CD14-positive monocyte (primary cell): ENCODE data around the gene PREX1. TPM values are rescaled to one million over a fixed set of nuclear protein-coding genes. Genes with fewer than 3 reads are reported as not detected.
A peak's percentile ranks its signal among the peaks of the same experiment; 100 is the strongest.

ENCODE experiments used
- DNase-seq, 3 donors: peaks; one replicate each; pipeline ENCODE4 v3.0.0-alpha.2; 2011 to 2022
- H2AFZ ChIP-seq: 2 replicates; pipeline ENCODE4 v1.6.0; 2012; ENCODE audit warnings: mild to moderate bottlenecking, low read depth, low read length, inconsistent platforms; ENCODE audit not compliant: insufficient read depth, poor library complexity, severe bottlenecking
- H3K27ac ChIP-seq, 2 donors: 1 replicate in 1 of 2; 2 replicates in 1 of 2; pipeline ENCODE4 v1.5.1; 2012 to 2013; ENCODE audit warnings: low read length in 2 of 2, control low read depth in 1 of 2, inconsistent platforms in 1 of 2, low read depth in 1 of 2, mild to moderate bottlenecking in 1 of 2
- H3K27me3 ChIP-seq, 2 donors: one replicate each; pipeline versions ENCODE4 v1.6.0 to v1.6.1; 2011 to 2013; ENCODE audit warnings: low read length in 2 of 2; ENCODE audit not compliant: control insufficient read depth in 2 of 2, insufficient read depth in 2 of 2
- H3K36me3 ChIP-seq, 2 donors: replicated peaks in 1 of 2; 1 replicate in 1 of 2; 2 replicates in 1 of 2; pipeline versions ENCODE4 v1.5.1 to v1.6.1; 2012 to 2013; ENCODE audit warnings: low read length in 2 of 2, control low read depth in 1 of 2, inconsistent platforms in 1 of 2, mild to moderate bottlenecking in 1 of 2; ENCODE audit not compliant: insufficient read depth in 2 of 2, control insufficient read depth in 1 of 2
- H3K4me1 ChIP-seq, 2 donors: 1 replicate in 1 of 2; 2 replicates in 1 of 2; pipeline versions ENCODE4 v1.5.1 to v1.6.1; 2012 to 2013; ENCODE audit warnings: low read length in 2 of 2, control low read depth in 1 of 2, inconsistent platforms in 1 of 2, mild to moderate bottlenecking in 1 of 2, moderate library complexity in 1 of 2; ENCODE audit not compliant: insufficient read depth in 2 of 2, control insufficient read depth in 1 of 2
- H3K4me2 ChIP-seq: replicated peaks from 2 replicates; pipeline ENCODE3; 2012; ENCODE audit warnings: low read length, moderate library complexity, mild to moderate bottlenecking; ENCODE audit not compliant: poor library complexity, severe bottlenecking; ENCODE audit errors: extremely low read depth
- H3K4me3 ChIP-seq, 3 experiments: fragments of 200-600 bp in 1 of 3; sonication (generic) in 1 of 3; replicated peaks in 1 of 3; 1 replicate in 2 of 3; 2 replicates in 1 of 3; pipeline ENCODE4 v1.5.1; 2011 to 2013; ENCODE audit warnings: low read length in 3 of 3, mild to moderate bottlenecking in 3 of 3, control low read depth in 2 of 3, low read depth in 2 of 3, inconsistent platforms in 1 of 3, moderate library complexity in 1 of 3
- H3K79me2 ChIP-seq: 2 replicates; pipeline ENCODE4 v1.6.0; 2012; ENCODE audit warnings: mild to moderate bottlenecking, control low read depth, inconsistent platforms, low read length, moderate library complexity; ENCODE audit not compliant: insufficient read depth
- H3K9ac ChIP-seq: 2 replicates; pipeline ENCODE4 v1.6.0; 2017; ENCODE audit warnings: low read length, mild to moderate bottlenecking; ENCODE audit not compliant: insufficient read depth, poor library complexity, severe bottlenecking
- H3K9me3 ChIP-seq, 2 donors: replicated peaks in 1 of 2; 1 replicate in 1 of 2; 2 replicates in 1 of 2; pipeline versions ENCODE4 v1.5.1 to v1.6.1; 2012 to 2013; ENCODE audit warnings: low read length in 2 of 2, control low read depth in 1 of 2; ENCODE audit not compliant: control insufficient read depth in 1 of 2, insufficient read depth in 1 of 2
- H4K20me1 ChIP-seq: 2 replicates; pipeline ENCODE4 v1.6.0; 2012; ENCODE audit warnings: mild to moderate bottlenecking, low read length, control low read depth, moderate library complexity; ENCODE audit not compliant: insufficient read depth
- H3K27ac Mint-ChIP-seq, 7 donors: one replicate each; pipeline ENCODE4 v1.8.0; 2020; ENCODE audit warnings: mild to moderate bottlenecking in 7 of 7, mixed read lengths in 7 of 7, moderate library complexity in 6 of 7, inconsistent platforms in 2 of 7
- H3K27me3 Mint-ChIP-seq, 3 donors: one replicate each; pipeline ENCODE4 v1.8.0; 2021 to 2022; ENCODE audit warnings: low read depth in 3 of 3, mild to moderate bottlenecking in 3 of 3, mixed read lengths in 3 of 3, moderate library complexity in 3 of 3, inconsistent platforms in 1 of 3
- H3K36me3 Mint-ChIP-seq, 2 donors: one replicate each; pipeline ENCODE4 v1.8.0; 2020; ENCODE audit warnings: mixed read lengths in 2 of 2, inconsistent platforms in 1 of 2, mild to moderate bottlenecking in 1 of 2
- H3K4me1 Mint-ChIP-seq: one replicate; pipeline ENCODE4 v1.8.0; 2020; ENCODE audit warnings: mild to moderate bottlenecking, mixed read lengths
- H3K4me3 Mint-ChIP-seq, 2 donors: one replicate each; pipeline ENCODE4 v1.8.0; 2020; ENCODE audit warnings: mild to moderate bottlenecking in 2 of 2, mixed read lengths in 2 of 2, moderate library complexity in 1 of 2
- H3K9me3 Mint-ChIP-seq, 7 donors: one replicate each; pipeline ENCODE4 v1.8.0; 2020 to 2022; ENCODE audit warnings: mixed read lengths in 7 of 7, mild to moderate bottlenecking in 6 of 7, moderate library complexity in 6 of 7, inconsistent platforms in 2 of 7
- WGBS: methylation state at CpG from one replicate; pipeline ENCODE4 v1.1.5; 2013; ENCODE audit warnings: missing lambda C conversion rate; ENCODE audit not compliant: insufficient coverage; 5-methylcytosine and 5-hydroxymethylcytosine counted together
- intact Hi-C, 2 donors: fragments of 100-400 bp; cut with micrococcal nuclease; formaldehyde crosslinking; loops; one replicate each; pipeline versions ENCODE4 v1.15.0 to v1.15.1; 2023
- polyA plus RNA-seq, 3 donors: library from polyadenylated mRNA; depleted of rRNA in 1 of 3; unstranded in 2 of 3; stranded (reverse) in 1 of 3; fragments of 300-500 nt in 2 of 3; fragments of >200 nt in 1 of 3; fragmentation: Illumina TruSeq in 2 of 3; gene quantifications; 1 replicate in 2 of 3; 2 replicates in 1 of 3; pipeline ENCODE4 v1.2.3, GENCODE V29; 2012 to 2021
- TF ChIP-seq, protein P1 (sequence below): fragments of 200-600 bp; IDR thresholded peaks from one replicate; pipeline ENCODE4 v1.8.0; 2022; ENCODE audit warnings: antibody characterized with exemption, mild to moderate bottlenecking

PREX1 gene
- polyA plus RNA-seq, 3 donors, result 24.3 to 114 (median 27.5) TPM

GRCh38 chr20:48788486-48789072, 39.2 kb downstream of the PREX1 start:
- H3K27me3 ChIP-seq, result no peaks in the 10 kb centered on the region
- no peak overlapping the region for H2AFZ ChIP-seq
- TF ChIP-seq, protein P1, sequence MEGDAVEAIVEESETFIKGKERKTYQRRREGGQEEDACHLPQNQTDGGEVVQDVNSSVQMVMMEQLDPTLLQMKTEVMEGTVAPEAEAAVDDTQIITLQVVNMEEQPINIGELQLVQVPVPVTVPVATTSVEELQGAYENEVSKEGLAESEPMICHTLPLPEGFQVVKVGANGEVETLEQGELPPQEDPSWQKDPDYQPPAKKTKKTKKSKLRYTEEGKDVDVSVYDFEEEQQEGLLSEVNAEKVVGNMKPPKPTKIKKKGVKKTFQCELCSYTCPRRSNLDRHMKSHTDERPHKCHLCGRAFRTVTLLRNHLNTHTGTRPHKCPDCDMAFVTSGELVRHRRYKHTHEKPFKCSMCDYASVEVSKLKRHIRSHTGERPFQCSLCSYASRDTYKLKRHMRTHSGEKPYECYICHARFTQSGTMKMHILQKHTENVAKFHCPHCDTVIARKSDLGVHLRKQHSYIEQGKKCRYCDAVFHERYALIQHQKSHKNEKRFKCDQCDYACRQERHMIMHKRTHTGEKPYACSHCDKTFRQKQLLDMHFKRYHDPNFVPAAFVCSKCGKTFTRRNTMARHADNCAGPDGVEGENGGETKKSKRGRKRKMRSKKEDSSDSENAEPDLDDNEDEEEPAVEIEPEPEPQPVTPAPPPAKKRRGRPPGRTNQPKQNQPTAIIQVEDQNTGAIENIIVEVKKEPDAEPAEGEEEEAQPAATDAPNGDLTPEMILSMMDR, result no peak
- H3K4me2 ChIP-seq, result peak overlapping the region; percentile 67
- peaks cover 40 to 44% of the 10 kb centered on the region in 2 donors for H3K36me3 Mint-ChIP-seq
- peaks cover 0 to 5% (median 2%) of the 10 kb centered on the region in 3 donors for H3K27me3 Mint-ChIP-seq
- H3K9me3 Mint-ChIP-seq, result no peaks in the 10 kb centered on the region
- peak overlapping the region; percentile 78 to 96 for H3K27ac ChIP-seq
- H3K9me3 ChIP-seq, result no peaks in the 10 kb centered on the region
- intact Hi-C loops, result loop anchor here (5.0 kb wide), 3 partner anchors 34 to 119 kb away; no protein-coding TSS in a partner anchor
- H3K36me3 ChIP-seq, result peaks cover 7 to 8% of the 10 kb centered on the region in 2 donors
- H3K27ac Mint-ChIP-seq, result peak overlapping the region; percentile 95 to 99 (median 98)
- 32% methylated on average over 4 of the region's 9 CpGs for WGBS
- peak overlapping the region; percentile 67 for H3K9ac ChIP-seq
- DNase-seq, result peak in 2 of 3 donors; percentile 72 to 73
- H3K79me2 ChIP-seq, result peaks cover 95% of the 10 kb centered on the region
- peaks cover 85% of the 10 kb centered on the region for H3K4me1 Mint-ChIP-seq
- peaks cover 100% of the 10 kb centered on the region for H4K20me1 ChIP-seq
- H3K4me1 ChIP-seq, result peaks cover 76 to 84% of the 10 kb centered on the region in 2 donors
- H3K4me3 Mint-ChIP-seq, result peak overlapping the region; percentile 45 to 81
- peak overlapping the region in 1 of 3 experiments; percentile 64 for H3K4me3 ChIP-seq

DNA sequence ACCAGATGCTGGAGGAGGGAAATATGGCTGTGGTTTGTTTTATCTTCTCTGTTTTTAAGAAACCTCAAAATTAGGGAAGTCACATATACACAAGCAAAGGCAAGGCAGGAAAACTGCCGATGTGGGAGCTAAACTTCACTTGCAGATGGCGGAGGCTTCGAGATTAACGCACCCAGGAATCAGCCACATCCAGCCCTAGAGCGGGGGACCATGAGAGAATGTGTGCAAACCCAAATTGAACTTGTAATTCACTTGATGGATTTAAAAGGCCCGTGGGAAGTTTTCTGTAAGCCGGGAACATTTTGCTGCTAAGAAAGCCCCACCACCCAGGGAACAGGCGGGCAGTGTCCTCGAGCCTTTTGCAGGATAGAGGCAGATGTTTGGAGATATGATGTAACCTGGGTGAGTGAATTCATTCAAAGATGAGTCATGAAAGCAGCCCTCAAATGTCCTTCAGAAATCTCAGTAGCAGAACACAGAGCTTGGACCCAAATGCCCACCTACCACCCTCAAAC, 39.9 kb downstream of the PREX1 start:
- Histone ChIP-seq H4K20me1 (peaks cover 100% of the 10 kb centered on the region), H2AFZ (no peak overlapping the region), H3K36me3 (peaks cover 7 to 8% of the 10 kb centered on the region in 2 donors), H3K4me2 (peak overlapping the region; percentile 67), H3K27ac (peak overlapping the region; percentile 78 to 96), H3K9ac (peak overlapping the region; percentile 67), H3K4me1 (peaks cover 83 to 91% of the 10 kb centered on the region in 2 donors), H3K27me3 (no peaks in the 10 kb centered on the region), H3K79me2 (peaks cover 95% of the 10 kb centered on the region), H3K4me3 (peak overlapping the region in 1 of 3 experiments; percentile 64), H3K9me3 (no peaks in the 10 kb centered on the region)
- Mint-ChIP-seq H3K36me3 (peaks cover 40 to 44% of the 10 kb centered on the region in 2 donors), H3K4me3 (peak overlapping the region; percentile 45 to 81), H3K27ac (peak overlapping the region; percentile 95 to 99 (median 98)), H3K9me3 (no peaks in the 10 kb centered on the region), H3K27me3 (peaks cover 0 to 5% (median 2%) of the 10 kb centered on the region in 3 donors), H3K4me1 (peaks cover 83% of the 10 kb centered on the region)
- 0% methylated on average over 5 of the region's 9 CpGs for WGBS
- TF ChIP-seq, protein P1, result no peak
- peak; percentile 71 to 90 (median 86) for DNase-seq
- intact Hi-C loops, result loop anchor here (2.0 to 5.0 kb wide), 4 partner anchors 15 to 119 kb away; no protein-coding TSS in a partner anchor
